Fibroblast of skin of abdomen (primary cell): Measurements from ENCODE around the gene RXYLT1.
A peak's percentile ranks its signal among the peaks of the same experiment; 100 is the strongest.

Source experiments
- DNase-seq: peaks from one replicate; pipeline ENCODE4 v3.0.0-alpha.2; 2013

Gene RXYLT1

GRCh38 chr12:63844391-63845341 is 65.0 kb downstream of the RXYLT1 start, which contains the start of gene SRGAP1:
Gene SRGAP1 (plus strand): TSS chr12:63844700. CDS start chr12:63844817, 117 bp downstream.
- peak; percentile 72 for DNase-seq

DNA sequence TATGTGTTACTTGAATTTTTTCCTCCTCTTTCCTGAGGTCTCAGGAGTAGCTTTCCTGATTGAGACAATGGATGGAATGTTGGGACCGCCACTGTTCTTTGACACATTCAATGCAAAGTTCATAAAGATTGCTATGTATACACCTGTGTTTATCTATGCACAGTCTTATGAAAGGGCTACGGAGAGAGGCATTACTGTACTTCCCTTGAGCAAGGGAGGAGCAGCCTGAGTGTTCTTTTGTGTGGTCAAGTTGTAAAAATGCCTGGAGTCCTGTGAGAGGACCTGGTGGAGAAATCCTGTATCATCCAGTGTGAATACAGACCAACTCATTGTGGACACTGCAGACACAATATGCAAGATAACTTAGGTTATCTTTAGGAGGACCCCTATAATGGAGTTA is 66.0 kb downstream of the RXYLT1 start:
- DNase-seq: no peak

DNA sequence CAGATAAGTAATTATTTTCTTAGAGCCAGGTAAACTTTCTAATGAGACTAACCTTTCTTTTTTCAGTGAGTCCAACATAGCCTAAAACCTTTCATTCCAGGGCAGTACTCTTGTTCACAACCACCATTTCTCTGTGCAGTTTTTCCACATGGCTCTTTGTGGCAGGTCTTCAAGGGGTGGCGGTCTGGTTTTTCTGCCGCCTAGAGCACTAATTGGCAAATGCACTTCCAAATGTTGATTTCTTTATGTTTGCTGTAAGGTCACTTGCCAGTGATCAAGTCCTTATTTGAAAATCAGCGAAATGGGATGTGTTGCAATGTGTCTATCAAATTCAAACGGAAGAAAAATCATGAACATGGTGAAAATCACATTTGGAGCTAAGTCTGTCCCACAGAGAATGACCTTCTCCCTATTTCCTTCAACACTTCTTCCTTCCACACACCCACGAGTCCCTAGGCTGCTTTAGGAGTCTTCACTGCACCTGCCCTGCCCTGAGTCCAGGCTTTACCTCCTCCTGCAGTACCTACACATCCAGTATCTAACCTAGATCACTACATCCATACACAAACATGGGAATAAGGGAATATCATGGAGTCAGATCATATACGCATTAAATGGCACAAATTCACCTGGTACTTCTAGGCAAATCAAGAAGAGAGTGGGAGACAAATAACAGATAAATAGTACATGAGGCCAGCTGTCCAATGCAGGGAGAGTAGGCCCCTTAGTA is 66.7 kb downstream of the RXYLT1 start:
- DNase-seq: no peak

DNA sequence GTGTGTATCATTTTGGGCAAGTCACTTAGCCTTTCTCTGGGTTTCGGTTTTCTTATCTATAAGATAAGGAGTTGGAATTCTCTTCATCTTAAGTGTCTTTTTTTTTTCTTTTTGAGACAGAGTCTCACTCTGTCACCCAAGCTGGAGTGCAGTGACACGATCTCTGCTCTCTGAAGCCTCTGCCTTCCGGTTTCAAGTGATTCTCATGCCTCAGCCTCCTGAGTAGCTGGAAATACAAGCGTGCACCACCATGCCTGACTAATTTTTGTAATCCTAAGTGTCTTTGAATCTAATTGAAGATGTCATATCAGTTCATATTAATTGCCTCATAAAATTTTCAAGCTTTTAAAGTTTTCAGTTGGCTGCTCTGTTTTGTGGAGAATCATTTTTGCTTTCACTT is 68.7 kb downstream of the RXYLT1 start:
- DNase-seq: no peak

GRCh38 chr12:63849106-63849620 is 69.5 kb downstream of the RXYLT1 start:
- DNase-seq: no peak

GRCh38 chr12:63849641-63850040 is 69.9 kb downstream of the RXYLT1 start:
- no peak for DNase-seq

DNA sequence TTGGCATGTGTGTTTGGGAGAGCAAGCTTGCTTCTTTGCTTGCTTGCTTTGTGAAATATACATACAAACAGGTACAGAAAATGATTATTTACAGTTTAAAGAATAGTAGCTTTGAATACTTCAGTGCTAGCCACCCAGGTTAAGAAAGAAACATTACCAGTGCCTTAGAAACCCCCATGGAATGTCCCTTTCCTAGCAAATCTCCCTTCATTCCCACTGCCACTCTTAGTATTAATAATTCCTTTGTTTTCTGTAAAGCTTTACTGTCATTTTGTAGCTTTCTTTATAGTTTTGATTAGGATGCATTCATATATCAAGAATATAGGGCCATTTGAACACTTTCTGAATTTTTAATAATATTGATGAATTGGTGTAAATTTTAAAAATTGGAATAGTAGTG is 74.3 kb downstream of the RXYLT1 start:
- DNase-seq: no peak

- no peak for DNase-seq
Measured at GRCh38 chr12:63855299-63855698, 75.6 kb downstream of the RXYLT1 start.

GRCh38 chr12:63857771-63858670 is 78.3 kb downstream of the RXYLT1 start:
- peak; percentile 73 for DNase-seq
